ENCODE data around the gene SLC6A5. TPM values are rescaled to one million over a fixed set of nuclear protein-coding genes. Genes with fewer than 3 reads are reported as not detected.

The SLC6A5 gene
- total and polyA plus RNA-seq, 9 of the 15 experiments (the other 6 are each of a cell fraction or from before 2014, with no cell fraction given): 0.08 TPM; not detected in 8

GRCh38 chr11:20596205-20597153, 2.9 kb upstream of the SLC6A5 start (continued):
- peak; percentile 5; the same call in 1 of the 2 replicates for TF ChIP-seq REST (IDR thresholded peaks at IDR 0.05; ENCODE audit: borderline replicate concordance)
- no peak for TF ChIP-seq REST (CRISPR knock-in tag; IDR thresholded peaks at IDR 0.05; ENCODE audit: low read depth)
- peak; percentile 10; the same call in 1 of the 2 replicates for TF ChIP-seq TFAP4 (CRISPR knock-in tag; IDR thresholded peaks at IDR 0.05; ENCODE audit: borderline replicate concordance)
- TF ChIP-seq FOXP1 (CRISPR knock-in tag; IDR thresholded peaks at IDR 0.05): no peak
- no peak for TF ChIP-seq NCOA6 (IDR thresholded peaks at IDR 0.05)
- TF ChIP-seq E2F4 (CRISPR knock-in tag; IDR thresholded peaks at IDR 0.05; ENCODE audit: low read depth): no peak
- TF ChIP-seq CREB1 (IDR thresholded peaks at IDR 0.05): 0 out of 2 replicates have a peak, but pooled peaks have one; percentile 17
- TF ChIP-seq CREB1 (CRISPR knock-in tag; IDR thresholded peaks at IDR 0.05): no peak
- no peak for TF ChIP-seq ATF3 (IDR thresholded peaks at IDR 0.05)
- no peak for TF ChIP-seq ATF3 (CRISPR knock-in tag; conservative IDR thresholded peaks at IDR 0.05)
- TF ChIP-seq HMGN3 (IDR thresholded peaks at IDR 0.05; ENCODE audit: borderline replicate concordance, extremely low read depth, insufficient read length, low read depth, low read length): peak; percentile 42
- peak; percentile 88 for TF ChIP-seq EGR1 (conservative IDR thresholded peaks at IDR 0.05)
- peak; percentile 43; the same call in 1 of the 2 replicates for TF ChIP-seq BCOR (IDR thresholded peaks at IDR 0.05)
- no peak for TF ChIP-seq PCBP1 (IDR thresholded peaks at IDR 0.05; ENCODE audit: low read depth, low read length, poor library complexity, severe bottlenecking)
- TF ChIP-seq CBFA2T3 (IDR thresholded peaks at IDR 0.05): peak; percentile 71
- peak; percentile 45 for TF ChIP-seq CXXC5 (CRISPR knock-in tag; IDR thresholded peaks at IDR 0.05)

Data from K562 (cell line).